ENCODE results near the gene SLC6A2.

SLC6A2 gene

DNA sequence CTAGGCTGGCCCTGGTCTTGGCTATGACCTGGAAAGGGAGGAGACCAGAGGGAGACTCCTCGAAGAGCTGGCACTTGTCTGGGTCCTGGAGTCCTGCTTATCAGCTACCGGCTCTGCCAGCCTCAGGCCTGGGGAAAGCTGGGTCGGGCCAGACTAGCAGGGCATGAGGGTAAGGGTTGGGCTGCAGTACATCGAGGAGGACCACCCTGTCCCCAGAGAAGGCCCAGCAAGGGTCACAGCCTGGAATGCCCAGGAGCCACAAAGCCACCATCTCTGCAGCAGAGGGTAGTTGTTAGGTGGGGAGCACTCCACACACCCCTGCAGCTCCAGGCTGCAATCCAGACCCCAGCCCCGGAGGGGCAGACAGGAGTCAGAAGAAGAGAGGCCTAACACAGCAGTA, 54.0 kb downstream of the SLC6A2 start:
- H3K36me3 ChIP-seq (ENCODE audit: control insufficient read depth, insufficient read depth, low read length), result no peaks in the 10 kb centered on the region
- no peak for DNase-seq (ENCODE audit: low read depth, low spot score)
- WGBS (ENCODE audit: insufficient coverage, insufficient read length), result no CpG with 5 or more reads among the region's 5 CpGs
- H3K27ac ChIP-seq (ENCODE audit: low read length), result no peak overlapping the region
- H3K27me3 ChIP-seq (ENCODE audit: control insufficient read depth, insufficient read depth, low read length), result no peaks in the 10 kb centered on the region
- H3K4me3 ChIP-seq (ENCODE audit: low read length), result no peak overlapping the region
- H3K9me3 ChIP-seq (ENCODE audit: control insufficient read depth, insufficient read depth, low read length), result no peaks in the 10 kb centered on the region
- H3K4me1 ChIP-seq (ENCODE audit: control insufficient read depth, insufficient read depth, low read length), result no peaks in the 10 kb centered on the region

GRCh38 chr16:55710466-55710865, 54.7 kb downstream of the SLC6A2 start:
- H3K27me3 ChIP-seq (ENCODE audit: control insufficient read depth, insufficient read depth, low read length), result no peaks in the 10 kb centered on the region
- DNase-seq (ENCODE audit: low read depth, low spot score), result peak; percentile 27
- H3K4me3 ChIP-seq (ENCODE audit: low read length), result no peak overlapping the region
- no peaks in the 10 kb centered on the region for H3K9me3 ChIP-seq (ENCODE audit: control insufficient read depth, insufficient read depth, low read length)
- H3K36me3 ChIP-seq (ENCODE audit: control insufficient read depth, insufficient read depth, low read length), result no peaks in the 10 kb centered on the region
- H3K27ac ChIP-seq (ENCODE audit: low read length), result no peak overlapping the region
- no CpG with 5 or more reads among the region's 2 CpGs for WGBS (ENCODE audit: insufficient coverage, insufficient read length)
- no peaks in the 10 kb centered on the region for H3K4me1 ChIP-seq (ENCODE audit: control insufficient read depth, insufficient read depth, low read length)

- H3K9me3 ChIP-seq (ENCODE audit: control insufficient read depth, insufficient read depth, low read length), result no peaks in the 10 kb centered on the region
- H3K4me1 ChIP-seq (ENCODE audit: control insufficient read depth, insufficient read depth, low read length), result no peaks in the 10 kb centered on the region
- no peak overlapping the region for H3K4me3 ChIP-seq (ENCODE audit: low read length)
- H3K27ac ChIP-seq (ENCODE audit: low read length), result no peak overlapping the region
- no CpG with 5 or more reads among the region's 10 CpGs for WGBS (ENCODE audit: insufficient coverage, insufficient read length)
- DNase-seq (ENCODE audit: low read depth, low spot score), result peak; percentile 55
- no peaks in the 10 kb centered on the region for H3K27me3 ChIP-seq (ENCODE audit: control insufficient read depth, insufficient read depth, low read length)
- no peaks in the 10 kb centered on the region for H3K36me3 ChIP-seq (ENCODE audit: control insufficient read depth, insufficient read depth, low read length)
These were observed 56.4 kb downstream of the SLC6A2 start for GRCh38 chr16:55711959-55712876.

DNA sequence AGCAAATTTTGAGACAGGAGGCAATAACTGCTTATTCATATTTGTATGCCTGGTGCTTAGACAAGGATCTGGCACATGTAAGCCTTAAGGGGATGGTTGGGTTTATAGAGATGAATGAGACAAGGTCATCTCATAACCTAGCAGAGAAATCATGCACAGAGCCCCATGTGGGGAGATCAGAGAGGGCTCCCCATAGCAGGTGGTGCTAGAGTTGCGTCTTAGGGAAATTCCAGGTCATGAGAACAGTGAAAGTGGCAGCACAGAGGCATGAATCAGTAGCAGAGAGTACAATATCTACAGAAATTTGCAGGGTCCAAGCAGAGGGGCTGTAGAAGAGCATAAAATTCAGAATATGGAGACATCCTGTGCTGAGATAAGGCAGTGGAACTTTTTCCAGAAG, 57.3 kb downstream of the SLC6A2 start:
- DNase-seq (ENCODE audit: low read depth, low spot score), result no peak
- WGBS (ENCODE audit: insufficient coverage, insufficient read length), result no CpG with 5 or more reads among the region's 1 CpG
- Histone ChIP-seq H3K4me3 (ENCODE audit: low read length) (no peak overlapping the region), H3K9me3 (ENCODE audit: control insufficient read depth, insufficient read depth, low read length) (no peaks in the 10 kb centered on the region), H3K27ac (ENCODE audit: low read length) (no peak overlapping the region), H3K27me3 (ENCODE audit: control insufficient read depth, insufficient read depth, low read length) (no peaks in the 10 kb centered on the region), H3K36me3 (ENCODE audit: control insufficient read depth, insufficient read depth, low read length) (no peaks in the 10 kb centered on the region), H3K4me1 (ENCODE audit: control insufficient read depth, insufficient read depth, low read length) (no peaks in the 10 kb centered on the region)

- Histone ChIP-seq H3K36me3 (ENCODE audit: control insufficient read depth, insufficient read depth, low read length) (no peaks in the 10 kb centered on the region), H3K27ac (ENCODE audit: low read length) (no peak overlapping the region), H3K4me1 (ENCODE audit: control insufficient read depth, insufficient read depth, low read length) (no peaks in the 10 kb centered on the region), H3K4me3 (ENCODE audit: low read length) (no peak overlapping the region), H3K9me3 (ENCODE audit: control insufficient read depth, insufficient read depth, low read length) (no peaks in the 10 kb centered on the region), H3K27me3 (ENCODE audit: control insufficient read depth, insufficient read depth, low read length) (no peaks in the 10 kb centered on the region)
- DNase-seq (ENCODE audit: low read depth, low spot score), result no peak
- WGBS (ENCODE audit: insufficient coverage, insufficient read length), result no CpG with 5 or more reads among the region's 3 CpGs
These were observed 61.5 kb downstream of the SLC6A2 start for GRCh38 chr16:55717326-55717725.

DNA sequence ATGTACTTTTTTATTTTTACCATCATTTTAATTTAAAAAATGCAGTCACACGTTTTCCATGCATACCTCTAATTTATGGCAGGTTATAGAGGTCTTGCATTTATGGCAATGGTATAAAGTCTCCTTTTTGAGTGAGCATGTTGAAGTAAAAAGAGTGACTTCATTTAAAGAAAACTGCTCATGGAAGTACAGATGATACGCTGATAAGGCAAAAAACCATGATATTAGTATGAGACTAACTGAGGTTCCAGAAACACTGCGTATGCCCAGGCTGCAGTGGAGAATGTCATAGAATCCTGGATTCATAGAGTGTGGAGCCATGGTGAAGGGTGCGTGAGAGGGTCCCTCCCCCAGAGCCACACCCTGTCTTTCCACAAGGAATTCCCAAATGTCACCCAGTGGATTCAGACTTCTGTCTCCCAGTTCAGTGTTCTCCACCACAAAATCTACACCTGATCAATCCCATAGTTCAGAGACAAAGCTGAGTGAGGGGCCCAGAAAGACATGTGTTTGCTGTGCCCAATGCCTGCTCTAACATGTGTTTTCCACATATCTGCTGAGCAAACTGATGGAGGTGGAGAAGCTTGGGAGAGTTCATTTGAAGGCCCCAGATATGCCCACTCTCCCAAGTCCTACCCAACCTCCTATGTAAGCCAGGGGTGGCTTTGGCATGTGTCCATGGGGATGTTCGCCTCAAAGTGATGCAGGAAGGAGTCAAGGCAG, 69.4 kb downstream of the SLC6A2 start:
- no peaks in the 10 kb centered on the region for H3K36me3 ChIP-seq (ENCODE audit: control insufficient read depth, insufficient read depth, low read length)
- H3K9me3 ChIP-seq (ENCODE audit: control insufficient read depth, insufficient read depth, low read length), result no peaks in the 10 kb centered on the region
- H3K27ac ChIP-seq (ENCODE audit: low read length), result no peak overlapping the region
- H3K4me3 ChIP-seq (ENCODE audit: low read length), result no peak overlapping the region
- DNase-seq (ENCODE audit: low read depth, low spot score), result no peak
- no peaks in the 10 kb centered on the region for H3K27me3 ChIP-seq (ENCODE audit: control insufficient read depth, insufficient read depth, low read length)
- WGBS (ENCODE audit: insufficient coverage, insufficient read length), result no CpG with 5 or more reads among the region's 5 CpGs
- H3K4me1 ChIP-seq (ENCODE audit: control insufficient read depth, insufficient read depth, low read length), result no peaks in the 10 kb centered on the region

DNA sequence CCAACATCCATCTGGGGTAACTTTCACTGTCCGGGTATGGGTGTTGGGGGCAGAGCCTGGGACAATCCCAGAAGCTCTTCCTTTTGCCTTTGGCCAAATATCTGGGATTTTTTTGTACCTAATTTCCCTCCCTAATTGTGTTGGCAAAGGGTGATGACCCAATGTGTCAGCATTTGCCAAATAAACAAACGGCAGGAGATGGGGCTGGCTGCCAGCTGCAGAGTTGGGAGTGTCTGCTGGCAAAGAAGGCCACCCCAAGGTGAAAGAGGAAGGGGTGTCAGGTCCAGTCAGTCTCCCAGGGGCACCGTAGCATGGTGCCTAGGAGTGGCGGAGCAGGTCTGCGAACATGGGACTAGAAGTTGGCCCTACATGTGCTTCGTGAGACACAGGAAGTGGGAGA, 73.0 kb downstream of the SLC6A2 start:
- no peak for DNase-seq (ENCODE audit: low read depth, low spot score)
- Histone ChIP-seq H3K27me3 (ENCODE audit: control insufficient read depth, insufficient read depth, low read length) (no peaks in the 10 kb centered on the region), H3K27ac (ENCODE audit: low read length) (no peak overlapping the region), H3K4me1 (ENCODE audit: control insufficient read depth, insufficient read depth, low read length) (no peaks in the 10 kb centered on the region), H3K9me3 (ENCODE audit: control insufficient read depth, insufficient read depth, low read length) (no peaks in the 10 kb centered on the region), H3K36me3 (ENCODE audit: control insufficient read depth, insufficient read depth, low read length) (no peaks in the 10 kb centered on the region), H3K4me3 (ENCODE audit: low read length) (no peak overlapping the region)
- no CpG with 5 or more reads among the region's 6 CpGs for WGBS (ENCODE audit: insufficient coverage, insufficient read length)

DNA sequence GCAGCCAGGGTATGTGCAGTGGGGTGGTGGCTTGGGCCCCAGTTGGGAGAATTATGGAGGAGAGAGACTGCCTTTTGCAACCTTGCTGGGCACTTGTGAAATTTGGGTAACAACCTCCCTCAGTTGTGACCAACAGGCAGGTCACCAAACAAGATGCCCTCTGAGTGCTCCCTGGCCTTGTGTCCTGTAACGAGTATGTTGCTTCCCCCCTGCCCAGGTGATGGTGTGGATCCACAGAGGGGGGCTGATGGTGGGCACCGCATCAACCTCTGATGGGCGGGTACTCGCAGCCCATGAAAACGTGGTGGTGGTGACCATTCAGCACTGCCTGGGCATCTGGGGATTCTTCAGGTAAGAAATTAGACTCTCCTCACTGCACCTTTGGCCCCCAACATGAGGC, 74.3 kb downstream of the SLC6A2 start:
- WGBS (ENCODE audit: insufficient coverage, insufficient read length), result no CpG with 5 or more reads among the region's 5 CpGs
- Histone ChIP-seq H3K27ac (ENCODE audit: low read length) (no peak overlapping the region), H3K4me3 (ENCODE audit: low read length) (no peak overlapping the region)

DNA sequence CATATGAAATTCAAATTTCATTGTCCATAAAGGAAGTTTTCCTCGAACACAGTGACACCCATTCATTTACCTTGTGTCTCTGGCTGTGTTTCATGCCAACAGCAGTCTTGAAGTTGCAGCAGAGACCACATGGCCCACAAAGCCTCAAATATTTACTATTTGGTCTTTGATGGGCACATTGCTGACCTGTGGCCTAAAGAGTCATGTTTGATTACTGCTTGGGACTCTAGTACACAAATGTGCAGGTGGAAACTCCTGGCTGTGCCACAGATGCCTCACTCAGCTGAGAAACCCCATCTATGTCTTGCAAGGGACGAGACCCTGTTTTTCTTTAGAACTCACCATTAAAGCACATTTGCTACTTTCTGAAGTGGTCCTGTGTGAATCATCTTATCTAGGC, 76.7 kb downstream of the SLC6A2 start:
- Histone ChIP-seq H3K27me3 (ENCODE audit: control insufficient read depth, insufficient read depth, low read length) (no peaks in the 10 kb centered on the region), H3K36me3 (ENCODE audit: control insufficient read depth, insufficient read depth, low read length) (no peaks in the 10 kb centered on the region), H3K4me3 (ENCODE audit: low read length) (no peak overlapping the region), H3K9me3 (ENCODE audit: control insufficient read depth, insufficient read depth, low read length) (no peaks in the 10 kb centered on the region), H3K27ac (ENCODE audit: low read length) (no peak overlapping the region), H3K4me1 (ENCODE audit: control insufficient read depth, insufficient read depth, low read length) (no peaks in the 10 kb centered on the region)
- DNase-seq (ENCODE audit: low read depth, low spot score), result no peak
- no CpG with 5 or more reads among the region's 2 CpGs for WGBS (ENCODE audit: insufficient coverage, insufficient read length)

More for the DNA sequence above, 74.3 kb downstream of the SLC6A2 start:
- no peaks in the 10 kb centered on the region for H3K4me1 ChIP-seq (ENCODE audit: control insufficient read depth, insufficient read depth, low read length)
- H3K9me3 ChIP-seq (ENCODE audit: control insufficient read depth, insufficient read depth, low read length), result no peaks in the 10 kb centered on the region
- no peak for DNase-seq (ENCODE audit: low read depth, low spot score)
- H3K36me3 ChIP-seq (ENCODE audit: control insufficient read depth, insufficient read depth, low read length), result no peaks in the 10 kb centered on the region
- no peaks in the 10 kb centered on the region for H3K27me3 ChIP-seq (ENCODE audit: control insufficient read depth, insufficient read depth, low read length)

GRCh38 chr16:55734665-55735064, 78.9 kb downstream of the SLC6A2 start:
- Histone ChIP-seq H3K4me1 (ENCODE audit: control insufficient read depth, insufficient read depth, low read length) (no peaks in the 10 kb centered on the region), H3K36me3 (ENCODE audit: control insufficient read depth, insufficient read depth, low read length) (no peaks in the 10 kb centered on the region), H3K4me3 (ENCODE audit: low read length) (no peak overlapping the region), H3K27me3 (ENCODE audit: control insufficient read depth, insufficient read depth, low read length) (no peaks in the 10 kb centered on the region), H3K9me3 (ENCODE audit: control insufficient read depth, insufficient read depth, low read length) (no peaks in the 10 kb centered on the region), H3K27ac (ENCODE audit: low read length) (no peak overlapping the region)
- DNase-seq (ENCODE audit: low read depth, low spot score), result no peak
- no CpG with 5 or more reads among the region's 2 CpGs for WGBS (ENCODE audit: insufficient coverage, insufficient read length)
